ENCODE measurements around the gene SCAI. TPM values are rescaled to one million over a fixed set of nuclear protein-coding genes. Genes with fewer than 3 reads are reported as not detected.
"Not testable (repeated sequence)": the region's sequence is repeated elsewhere in the genome, so short reads cannot be mapped to it uniquely, and the experiment has no call there.

SCAI gene
- total and polyA plus RNA-seq, 2 of the 4 experiments (the other 2 are of a cell fraction), result 3.6 to 14.5 TPM

DNA sequence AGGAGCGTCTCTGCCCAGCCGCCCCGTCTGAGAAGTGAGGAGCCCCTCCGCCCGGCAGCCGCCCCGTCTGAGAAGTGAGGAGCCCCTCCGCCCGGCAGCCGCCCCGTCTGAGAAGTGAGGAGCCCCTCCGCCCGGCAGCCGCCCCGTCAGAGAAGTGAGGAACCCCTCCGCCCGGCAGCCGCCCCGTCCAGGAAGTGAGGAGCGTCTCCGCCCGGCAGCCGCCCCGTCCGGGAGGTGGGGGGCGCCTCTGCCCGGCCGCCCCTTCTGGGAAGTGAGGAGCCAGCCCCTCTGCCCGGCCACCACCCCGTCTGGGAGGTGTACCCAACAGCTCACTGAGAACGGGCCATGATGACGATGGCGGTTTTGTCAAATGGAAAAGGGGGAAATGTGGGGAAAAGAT is 34.8 kb downstream of the SCAI start:
- WGBS, 2 experiments (ENCODE audit: extremely low coverage in 2 of 2, insufficient read length in 1 of 2), result 98% methylated on average over 9 of the region's 33 CpGs; no CpG with 5 or more reads in 1 of the 2 experiments
- H2BK15ac ChIP-seq (ENCODE audit: low read depth, low read length); H3K23ac ChIP-seq (ENCODE audit: low read depth, low read length); H3K9ac ChIP-seq (ENCODE audit: low read depth, low read length); CTCF ChIA-PET; H3K4me2 ChIP-seq (ENCODE audit: low read depth, low read length); dilution Hi-C loops (cut with HindIII; ENCODE audit: low sequenced_read_pairs, unreplicated experiment); H2AK9ac ChIP-seq (replicated peaks; ENCODE audit: low read depth, low read length, poor library complexity); H3K56ac ChIP-seq (ENCODE audit: extremely low read depth, insufficient read depth, low read length); H3K14ac ChIP-seq (replicated peaks; ENCODE audit: low read depth, low read length); H4K5ac ChIP-seq (ENCODE audit: low read depth, low read length); ATAC-seq (ENCODE audit: low read depth); H4K8ac ChIP-seq (ENCODE audit: low read depth in 2 of 2, low read length in 2 of 2); H3K9me1 ChIP-seq (ENCODE audit: insufficient read depth, low read length); intact Hi-C loops (cut with micrococcal nuclease); BruUV-seq (replicated peaks); H3K27ac ChIP-seq (ENCODE audit: insufficient read depth, low read length); DNase-seq; H2AK5ac ChIP-seq (ENCODE audit: low read depth, low read length); H3K4me1 ChIP-seq (ENCODE audit: control insufficient read depth, insufficient read depth, low read length); H2AFZ ChIP-seq (replicated peaks; ENCODE audit: low read length, poor library complexity); H3K4ac ChIP-seq (ENCODE audit: low read depth, low read length); H3K36me3 ChIP-seq (ENCODE audit: control insufficient read depth, insufficient read depth, low read length); POLR2A ChIA-PET (ENCODE audit: unreplicated experiment); in situ Hi-C loops (cut with MboI; ENCODE audit: low sequenced_read_pairs); H2BK20ac ChIP-seq (ENCODE audit: low read depth, low read length); H3K27me3 ChIP-seq (ENCODE audit: control insufficient read depth, insufficient read depth, low read length); H2BK120ac ChIP-seq (ENCODE audit: low read depth, low read length); H3K4me3 ChIP-seq (ENCODE audit: insufficient read depth, low read depth, low read length); H3K18ac ChIP-seq (ENCODE audit: low read depth, low read length); H3K9me3 ChIP-seq (ENCODE audit: control insufficient read depth, insufficient read depth, low read length); H4K91ac ChIP-seq (ENCODE audit: insufficient read depth, low read depth, low read length); H2BK5ac ChIP-seq (ENCODE audit: low read depth, low read length, poor library complexity, severe bottlenecking): not testable (repeated sequence)
- Histone ChIP-seq H4K20me1 (ENCODE audit: insufficient read depth, low read length) (peaks cover 12% of the 10 kb centered on the region; the same call in 1 of the 2 replicates), H3K79me1 (ENCODE audit: low read depth in 1 of 2, low read length in 2 of 2) (peaks cover 17% of the 10 kb centered on the region in 2 experiments)
